Measurements from ENCODE around the gene CITED4. TPM values are rescaled to one million over a fixed set of nuclear protein-coding genes. Genes with fewer than 3 reads are reported as not detected.
"Not testable (repeated sequence)": the region's sequence is repeated elsewhere in the genome, so short reads cannot be mapped to it uniquely, and the experiment has no call there.

CITED4 gene
- total RNA-seq, 1 donor from 2014 or later: 11.3 TPM

DNA sequence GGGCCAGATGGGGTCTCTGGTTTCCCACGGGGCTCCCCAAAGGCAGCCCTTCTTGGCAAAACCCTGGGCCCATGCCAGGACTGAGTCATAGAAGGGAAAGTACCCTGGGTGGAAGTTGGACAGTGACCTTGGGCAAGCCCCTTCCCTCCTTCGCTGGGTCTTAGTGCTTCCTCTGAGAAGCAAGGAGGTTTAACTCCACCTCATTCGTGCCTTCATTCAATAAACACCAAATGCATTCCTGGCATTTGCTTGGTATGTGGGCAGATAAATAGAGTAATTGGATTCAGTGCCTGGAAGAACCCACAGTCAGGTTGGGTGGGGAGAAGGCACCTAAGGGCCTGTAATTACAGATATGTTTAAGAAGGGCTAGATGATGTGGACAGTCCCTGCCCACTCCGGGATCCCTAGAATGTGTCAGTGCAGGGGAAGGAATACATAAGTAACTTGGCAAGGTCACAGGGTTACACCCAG lies 36.3 kb upstream of the CITED4 start:
- no peak overlapping the region for H3K27ac Mint-ChIP-seq (ENCODE audit: unreplicated experiment)
- no peak overlapping the region for H3K4me3 Mint-ChIP-seq
- no peak for DNase-seq (ENCODE audit: low read depth, low spot score)
- peaks cover 10% of the 10 kb centered on the region for H3K9me3 Mint-ChIP-seq
- H3K4me1 Mint-ChIP-seq: peaks cover 13% of the 10 kb centered on the region
- no peaks in the 10 kb centered on the region for H3K27me3 Mint-ChIP-seq (ENCODE audit: low read depth)
- H3K36me3 Mint-ChIP-seq (ENCODE audit: low read depth): no peaks in the 10 kb centered on the region
- TF ChIP-seq, protein P1, sequence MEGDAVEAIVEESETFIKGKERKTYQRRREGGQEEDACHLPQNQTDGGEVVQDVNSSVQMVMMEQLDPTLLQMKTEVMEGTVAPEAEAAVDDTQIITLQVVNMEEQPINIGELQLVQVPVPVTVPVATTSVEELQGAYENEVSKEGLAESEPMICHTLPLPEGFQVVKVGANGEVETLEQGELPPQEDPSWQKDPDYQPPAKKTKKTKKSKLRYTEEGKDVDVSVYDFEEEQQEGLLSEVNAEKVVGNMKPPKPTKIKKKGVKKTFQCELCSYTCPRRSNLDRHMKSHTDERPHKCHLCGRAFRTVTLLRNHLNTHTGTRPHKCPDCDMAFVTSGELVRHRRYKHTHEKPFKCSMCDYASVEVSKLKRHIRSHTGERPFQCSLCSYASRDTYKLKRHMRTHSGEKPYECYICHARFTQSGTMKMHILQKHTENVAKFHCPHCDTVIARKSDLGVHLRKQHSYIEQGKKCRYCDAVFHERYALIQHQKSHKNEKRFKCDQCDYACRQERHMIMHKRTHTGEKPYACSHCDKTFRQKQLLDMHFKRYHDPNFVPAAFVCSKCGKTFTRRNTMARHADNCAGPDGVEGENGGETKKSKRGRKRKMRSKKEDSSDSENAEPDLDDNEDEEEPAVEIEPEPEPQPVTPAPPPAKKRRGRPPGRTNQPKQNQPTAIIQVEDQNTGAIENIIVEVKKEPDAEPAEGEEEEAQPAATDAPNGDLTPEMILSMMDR (conservative IDR thresholded peaks at IDR 0.05): no peak

DNA sequence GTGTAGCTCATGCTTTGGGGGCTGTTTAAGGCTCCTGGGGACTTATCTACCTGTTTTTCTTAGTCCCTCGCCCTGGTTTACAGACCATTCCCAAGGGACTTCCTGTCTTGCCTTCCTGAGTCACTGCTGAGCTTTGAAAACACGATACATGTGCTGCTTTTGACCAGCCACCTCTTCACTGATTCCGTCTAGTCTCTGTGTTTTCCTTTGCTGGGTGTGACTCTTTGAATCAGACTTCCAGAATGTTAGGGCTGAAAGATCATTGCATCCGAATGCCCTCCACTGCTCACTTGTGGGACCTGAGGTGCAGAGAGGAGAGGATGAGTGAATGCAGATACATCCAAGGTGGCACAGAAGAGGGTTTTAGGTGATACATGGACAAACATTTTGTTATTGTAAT lies 35.4 kb upstream of the CITED4 start:
- TF ChIP-seq, protein P1 (conservative IDR thresholded peaks at IDR 0.05): no peak
- H3K27ac Mint-ChIP-seq (ENCODE audit: unreplicated experiment): no peak overlapping the region
- no peak overlapping the region for H3K4me3 Mint-ChIP-seq
- DNase-seq (ENCODE audit: low read depth, low spot score): no peak
- H3K9me3 Mint-ChIP-seq: peaks cover 10% of the 10 kb centered on the region
- H3K36me3 Mint-ChIP-seq (ENCODE audit: low read depth): no peaks in the 10 kb centered on the region
- peaks cover 6% of the 10 kb centered on the region for H3K4me1 Mint-ChIP-seq
- H3K27me3 Mint-ChIP-seq (ENCODE audit: low read depth): no peaks in the 10 kb centered on the region

DNA sequence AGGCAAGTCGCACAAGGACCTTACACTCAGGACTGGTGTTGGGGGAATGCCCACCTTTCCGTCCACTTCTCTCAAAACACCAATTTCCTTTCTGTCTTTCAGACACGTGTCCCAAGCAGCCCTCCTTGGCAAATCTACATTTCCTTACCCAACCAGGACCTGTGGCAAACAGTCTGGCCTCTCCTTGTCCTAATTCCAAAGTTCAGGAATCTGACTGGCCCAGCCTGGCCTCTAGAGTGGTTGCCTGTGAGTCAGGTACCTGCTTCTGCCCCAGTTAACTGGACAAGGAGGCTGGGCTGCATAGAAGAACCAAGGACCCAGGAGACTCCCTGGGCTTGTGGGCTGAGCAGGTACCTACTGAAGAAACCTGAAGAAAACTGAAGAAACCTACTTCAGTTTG lies 34.3 kb upstream of the CITED4 start:
- H3K4me3 Mint-ChIP-seq: no peak overlapping the region
- H3K27ac Mint-ChIP-seq (ENCODE audit: unreplicated experiment): no peak overlapping the region
- H3K4me1 Mint-ChIP-seq: no peaks in the 10 kb centered on the region
- peaks cover 10% of the 10 kb centered on the region for H3K9me3 Mint-ChIP-seq
- TF ChIP-seq, protein P1 (conservative IDR thresholded peaks at IDR 0.05): no peak
- no peaks in the 10 kb centered on the region for H3K36me3 Mint-ChIP-seq (ENCODE audit: low read depth)
- peaks cover under 1% of the 10 kb centered on the region for H3K27me3 Mint-ChIP-seq (ENCODE audit: low read depth)
- DNase-seq (ENCODE audit: low read depth, low spot score): no peak

DNA sequence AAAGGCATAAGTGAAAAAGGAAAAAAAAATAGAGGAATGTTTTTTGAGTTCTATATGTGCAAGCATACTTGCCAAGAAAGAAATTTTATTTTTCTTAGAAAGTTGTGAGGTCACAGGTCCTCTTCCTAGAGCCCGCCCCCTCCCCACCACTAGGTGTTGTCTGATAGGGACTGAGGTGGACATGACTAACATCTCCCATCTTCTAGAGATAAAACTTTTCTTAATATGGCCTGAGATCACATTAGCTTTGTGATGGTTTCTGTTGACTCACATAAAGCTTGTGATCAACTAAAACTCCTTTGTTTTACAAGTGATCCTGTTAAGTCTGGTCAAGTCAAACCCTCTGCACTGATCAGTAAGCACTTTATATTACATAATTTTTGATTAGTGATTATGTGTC lies 33.4 kb upstream of the CITED4 start:
- H3K36me3 Mint-ChIP-seq (ENCODE audit: low read depth): no peaks in the 10 kb centered on the region
- H3K27ac Mint-ChIP-seq (ENCODE audit: unreplicated experiment): no peak overlapping the region
- no peak overlapping the region for H3K4me3 Mint-ChIP-seq
- H3K9me3 Mint-ChIP-seq: peaks cover 10% of the 10 kb centered on the region
- H3K27me3 Mint-ChIP-seq (ENCODE audit: low read depth): peaks cover 2% of the 10 kb centered on the region
- TF ChIP-seq, protein P1 (conservative IDR thresholded peaks at IDR 0.05): no peak
- DNase-seq (ENCODE audit: low read depth, low spot score): no peak
- H3K4me1 Mint-ChIP-seq: no peaks in the 10 kb centered on the region

DNA sequence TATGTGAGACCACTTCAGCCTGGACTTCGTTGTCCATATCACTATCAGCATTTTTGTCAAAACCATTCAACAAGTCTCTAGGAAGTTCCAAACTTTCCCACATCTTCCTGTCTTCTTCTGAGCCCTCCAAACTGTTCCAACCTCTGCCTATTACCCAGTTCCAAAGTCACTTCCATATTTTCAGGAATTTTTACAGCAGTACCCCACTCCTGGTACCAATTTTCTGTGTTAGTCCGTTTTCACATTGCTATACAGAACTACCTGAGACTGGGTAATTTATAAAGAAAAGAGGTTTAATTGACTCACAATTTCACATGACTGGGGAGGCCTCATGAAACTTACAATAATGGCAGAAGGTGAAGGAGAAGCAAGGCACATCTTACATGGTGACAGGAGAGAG lies 32.7 kb upstream of the CITED4 start:
- H3K27ac Mint-ChIP-seq (ENCODE audit: unreplicated experiment); H3K36me3 Mint-ChIP-seq (ENCODE audit: low read depth); H3K27me3 Mint-ChIP-seq (ENCODE audit: low read depth); H3K4me3 Mint-ChIP-seq; DNase-seq (ENCODE audit: low read depth, low spot score); H3K4me1 Mint-ChIP-seq: not testable (repeated sequence)
- H3K9me3 Mint-ChIP-seq: peaks cover 10% of the 10 kb centered on the region

DNA sequence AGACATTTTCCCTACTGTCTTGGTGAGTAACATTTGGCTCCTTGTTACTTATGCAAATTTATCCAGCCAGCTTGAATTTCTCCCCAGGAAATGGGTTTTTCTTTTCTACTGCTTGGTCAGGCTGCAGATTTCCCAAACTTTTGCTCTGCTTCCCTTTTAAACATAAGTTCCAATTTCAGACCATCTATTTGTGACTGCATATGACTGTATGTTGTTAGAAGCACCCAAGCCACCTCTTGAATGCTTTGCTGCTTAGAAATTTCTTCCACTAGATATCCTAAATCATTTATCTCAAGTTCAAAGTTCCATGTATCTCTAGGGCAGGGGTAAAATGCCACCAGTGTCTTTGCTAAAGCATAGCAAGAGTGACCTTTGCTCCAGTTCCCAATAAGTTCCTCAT lies 32.3 kb upstream of the CITED4 start:
- TF ChIP-seq, protein P1 (conservative IDR thresholded peaks at IDR 0.05): no peak
- Mint-ChIP-seq H3K4me3 (no peak overlapping the region), H3K4me1 (no peaks in the 10 kb centered on the region), H3K36me3 (ENCODE audit: low read depth) (no peaks in the 10 kb centered on the region), H3K27me3 (ENCODE audit: low read depth) (peaks cover 5% of the 10 kb centered on the region), H3K9me3 (peaks cover 10% of the 10 kb centered on the region), H3K27ac (ENCODE audit: unreplicated experiment) (no peak overlapping the region)
- DNase-seq (ENCODE audit: low read depth, low spot score): no peak

Measured in neural crest cell (in vitro differentiated cells).